HL-60 (cell line): ENCODE results near the gene ADAMTSL4.
"Not testable (repeated sequence)": the region's sequence is repeated elsewhere in the genome, so short reads cannot be mapped to it uniquely, and the experiment has no call there.

Experiments
- DNase-seq, 2 experiments: peaks; one replicate each; pipeline ENCODE4 v3.0.0-alpha.2; 2010 to 2020; ENCODE audit warnings: low read depth in 1 of 2, low spot score in 1 of 2
- H3K27ac ChIP-seq: fragments of 250-450 bp; sonication (Bioruptor Pico); replicated peaks from 2 replicates; pipeline ENCODE4 v1.5.1; 2020; ENCODE audit warnings: mild to moderate bottlenecking, moderate library complexity
- H3K27me3 ChIP-seq: fragments of 250-450 bp; sonication (Bioruptor Pico); 2 replicates; pipeline ENCODE4 v1.5.1; 2021; ENCODE audit warnings: mild to moderate bottlenecking, moderate library complexity; ENCODE audit not compliant: insufficient read depth, poor library complexity, severe bottlenecking
- H3K4me3 ChIP-seq: replicated peaks from 2 replicates; pipeline ENCODE4 v1.5.1; 2011; ENCODE audit warnings: mild to moderate bottlenecking, control low read depth, low read length; ENCODE audit not compliant: insufficient read depth
- GABPA ChIP-seq: IDR thresholded peaks from 2 replicates; pipeline ENCODE4 v1.6.1; 2012; ENCODE audit warnings: low read depth
- POLR2AphosphoS5 ChIP-seq: IDR thresholded peaks from 2 replicates; pipeline ENCODE4 v1.6.1; 2012; ENCODE audit warnings: low read depth
- SPI1 ChIP-seq: IDR thresholded peaks from 2 replicates; pipeline ENCODE4 v1.6.1; 2012; ENCODE audit warnings: low read depth, mild to moderate bottlenecking, borderline replicate concordance
- TF ChIP-seq, protein P1 (sequence below): IDR thresholded peaks from one replicate; pipeline ENCODE4 v1.5.1; 2011; ENCODE audit warnings: low read length, control low read depth, inconsistent platforms; ENCODE audit not compliant: insufficient read depth
- TF ChIP-seq, protein P2 (sequence below): IDR thresholded peaks from 2 replicates; pipeline ENCODE4 v1.6.1; 2012; ENCODE audit warnings: low read depth; ENCODE audit not compliant: insufficient replicate concordance

Gene ADAMTSL4

DNA sequence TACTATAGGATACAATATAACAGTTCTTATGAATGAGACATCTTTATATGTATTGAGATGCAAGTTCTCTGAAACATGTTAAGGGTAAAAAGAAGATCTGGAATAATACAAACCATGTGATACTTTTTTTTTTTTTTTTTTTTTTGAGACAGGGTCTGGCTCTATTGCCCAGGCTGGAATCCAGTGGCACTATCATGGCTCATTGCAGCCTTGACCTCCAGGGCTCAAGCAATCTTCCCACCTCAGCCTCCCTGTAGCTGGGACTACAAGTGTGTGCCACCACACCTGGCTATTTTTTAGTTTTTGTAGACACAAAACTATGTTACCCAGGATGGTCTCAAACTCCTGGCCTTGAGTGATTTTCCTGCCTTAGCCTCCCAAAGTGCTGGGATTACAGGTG lies 52.3 kb downstream of the ADAMTSL4 start:
- no peak for TF ChIP-seq GABPA
- TF ChIP-seq, protein P1, sequence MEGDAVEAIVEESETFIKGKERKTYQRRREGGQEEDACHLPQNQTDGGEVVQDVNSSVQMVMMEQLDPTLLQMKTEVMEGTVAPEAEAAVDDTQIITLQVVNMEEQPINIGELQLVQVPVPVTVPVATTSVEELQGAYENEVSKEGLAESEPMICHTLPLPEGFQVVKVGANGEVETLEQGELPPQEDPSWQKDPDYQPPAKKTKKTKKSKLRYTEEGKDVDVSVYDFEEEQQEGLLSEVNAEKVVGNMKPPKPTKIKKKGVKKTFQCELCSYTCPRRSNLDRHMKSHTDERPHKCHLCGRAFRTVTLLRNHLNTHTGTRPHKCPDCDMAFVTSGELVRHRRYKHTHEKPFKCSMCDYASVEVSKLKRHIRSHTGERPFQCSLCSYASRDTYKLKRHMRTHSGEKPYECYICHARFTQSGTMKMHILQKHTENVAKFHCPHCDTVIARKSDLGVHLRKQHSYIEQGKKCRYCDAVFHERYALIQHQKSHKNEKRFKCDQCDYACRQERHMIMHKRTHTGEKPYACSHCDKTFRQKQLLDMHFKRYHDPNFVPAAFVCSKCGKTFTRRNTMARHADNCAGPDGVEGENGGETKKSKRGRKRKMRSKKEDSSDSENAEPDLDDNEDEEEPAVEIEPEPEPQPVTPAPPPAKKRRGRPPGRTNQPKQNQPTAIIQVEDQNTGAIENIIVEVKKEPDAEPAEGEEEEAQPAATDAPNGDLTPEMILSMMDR: no peak
- no peak for TF ChIP-seq POLR2AphosphoS5
- TF ChIP-seq, protein P2, sequence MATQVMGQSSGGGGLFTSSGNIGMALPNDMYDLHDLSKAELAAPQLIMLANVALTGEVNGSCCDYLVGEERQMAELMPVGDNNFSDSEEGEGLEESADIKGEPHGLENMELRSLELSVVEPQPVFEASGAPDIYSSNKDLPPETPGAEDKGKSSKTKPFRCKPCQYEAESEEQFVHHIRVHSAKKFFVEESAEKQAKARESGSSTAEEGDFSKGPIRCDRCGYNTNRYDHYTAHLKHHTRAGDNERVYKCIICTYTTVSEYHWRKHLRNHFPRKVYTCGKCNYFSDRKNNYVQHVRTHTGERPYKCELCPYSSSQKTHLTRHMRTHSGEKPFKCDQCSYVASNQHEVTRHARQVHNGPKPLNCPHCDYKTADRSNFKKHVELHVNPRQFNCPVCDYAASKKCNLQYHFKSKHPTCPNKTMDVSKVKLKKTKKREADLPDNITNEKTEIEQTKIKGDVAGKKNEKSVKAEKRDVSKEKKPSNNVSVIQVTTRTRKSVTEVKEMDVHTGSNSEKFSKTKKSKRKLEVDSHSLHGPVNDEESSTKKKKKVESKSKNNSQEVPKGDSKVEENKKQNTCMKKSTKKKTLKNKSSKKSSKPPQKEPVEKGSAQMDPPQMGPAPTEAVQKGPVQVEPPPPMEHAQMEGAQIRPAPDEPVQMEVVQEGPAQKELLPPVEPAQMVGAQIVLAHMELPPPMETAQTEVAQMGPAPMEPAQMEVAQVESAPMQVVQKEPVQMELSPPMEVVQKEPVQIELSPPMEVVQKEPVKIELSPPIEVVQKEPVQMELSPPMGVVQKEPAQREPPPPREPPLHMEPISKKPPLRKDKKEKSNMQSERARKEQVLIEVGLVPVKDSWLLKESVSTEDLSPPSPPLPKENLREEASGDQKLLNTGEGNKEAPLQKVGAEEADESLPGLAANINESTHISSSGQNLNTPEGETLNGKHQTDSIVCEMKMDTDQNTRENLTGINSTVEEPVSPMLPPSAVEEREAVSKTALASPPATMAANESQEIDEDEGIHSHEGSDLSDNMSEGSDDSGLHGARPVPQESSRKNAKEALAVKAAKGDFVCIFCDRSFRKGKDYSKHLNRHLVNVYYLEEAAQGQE: no peak
- DNase-seq: no peak
- H3K27ac ChIP-seq: no peak overlapping the region
- H3K4me3 ChIP-seq: no peak overlapping the region
- no peaks in the 10 kb centered on the region for H3K27me3 ChIP-seq

DNA sequence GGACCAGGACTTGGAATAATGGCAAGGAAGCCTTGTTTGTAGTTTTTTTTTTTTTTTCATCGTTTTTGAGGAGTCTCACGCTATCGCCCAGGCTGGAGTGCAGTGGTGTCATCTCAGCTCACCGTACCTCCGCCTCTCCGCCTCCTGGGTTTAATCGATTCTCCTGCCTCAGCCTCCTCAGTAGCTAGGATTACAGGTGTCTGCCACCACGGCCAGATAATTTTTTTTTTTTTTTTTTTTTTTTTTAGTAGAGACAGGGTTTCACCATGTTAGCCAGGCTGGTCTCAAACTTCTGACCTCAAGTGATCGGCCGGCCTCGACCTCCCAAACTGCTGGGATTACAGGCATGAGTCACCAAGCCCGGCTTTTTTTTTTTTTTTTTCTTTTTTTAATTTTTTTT lies 53.2 kb downstream of the ADAMTSL4 start:
- not testable (repeated sequence) for H3K4me3 ChIP-seq, H3K27ac ChIP-seq, H3K27me3 ChIP-seq, DNase-seq

DNA sequence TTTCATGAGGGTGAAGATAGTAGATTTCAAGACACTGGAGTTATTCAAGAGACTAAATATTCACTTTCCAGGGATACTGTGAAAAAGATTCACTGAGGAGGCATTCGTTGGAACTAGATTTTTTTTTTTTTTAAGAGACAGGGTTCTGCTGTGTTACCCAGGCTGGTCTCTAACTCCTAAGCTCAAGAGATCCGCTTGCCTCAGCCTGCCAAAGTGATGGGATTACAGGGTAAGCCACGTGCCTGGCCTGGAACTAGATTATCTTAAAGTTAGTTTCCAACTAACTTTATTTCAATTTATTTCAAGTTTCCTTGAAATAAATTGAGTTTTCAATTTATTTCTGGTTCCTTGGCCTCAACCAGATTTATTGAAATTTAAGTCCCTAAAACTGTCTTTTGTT lies 54.5 kb downstream of the ADAMTSL4 start:
- TF ChIP-seq, protein P2: no peak
- no peak for TF ChIP-seq SPI1
- Histone ChIP-seq H3K27ac (no peak overlapping the region), H3K27me3 (no peaks in the 10 kb centered on the region), H3K4me3 (no peak overlapping the region)
- DNase-seq: no peak

DNA sequence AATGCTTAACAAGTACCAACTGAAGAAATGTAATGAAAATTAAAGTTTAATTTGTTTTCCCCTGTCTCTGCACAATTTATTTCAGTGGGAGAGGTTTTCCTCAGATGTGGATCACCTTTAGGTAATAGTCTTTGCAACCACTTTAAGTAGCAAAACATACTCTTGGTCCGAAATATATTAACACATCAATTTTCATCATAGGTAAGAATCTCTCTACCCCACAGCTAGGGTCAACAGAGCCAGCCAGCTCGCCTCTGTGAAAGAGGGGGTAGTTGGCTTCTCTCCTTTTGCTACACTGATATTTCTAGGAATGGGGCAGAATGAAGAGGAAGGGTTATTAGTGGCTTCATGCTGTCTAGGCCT lies 55.0 kb downstream of the ADAMTSL4 start:
- Histone ChIP-seq H3K27ac (peak overlapping the region; percentile 36; the same call in 1 of the 2 replicates), H3K4me3 (no peak overlapping the region), H3K27me3 (no peaks in the 10 kb centered on the region)
- TF ChIP-seq, protein P2: no peak
- TF ChIP-seq SPI1: no peak
- no peak for TF ChIP-seq POLR2AphosphoS5
- no peak for TF ChIP-seq GABPA
- TF ChIP-seq, protein P1: no peak
- DNase-seq: no peak

DNA sequence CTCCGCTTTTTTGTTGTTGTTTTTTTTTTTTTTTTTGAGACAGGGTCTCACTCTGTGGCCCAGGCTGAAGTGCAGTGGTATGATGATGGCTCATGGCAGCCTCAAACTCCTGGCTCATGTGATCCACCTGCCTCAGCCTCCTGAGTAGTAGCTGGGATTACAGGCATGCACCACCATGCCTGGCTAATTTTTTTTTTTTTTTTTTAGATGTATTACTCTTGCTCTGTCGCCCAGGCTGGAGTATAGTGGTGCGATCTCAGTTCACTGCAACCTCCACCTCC lies 56.2 kb downstream of the ADAMTSL4 start:
- not testable (repeated sequence) for H3K4me3 ChIP-seq, DNase-seq, H3K27me3 ChIP-seq, H3K27ac ChIP-seq
